Activated CD8-positive, alpha-beta T cell treated with anti-CD3 and anti-CD28 coated beads for 36 hours (primary cell): ENCODE data around the gene KCNN2. TPM values are rescaled to one million over a fixed set of nuclear protein-coding genes. Genes with fewer than 3 reads are reported as not detected.

Experiments
- ATAC-seq: fragments of 200-7000 bp; cut with Tn5 transposase; one replicate; pipeline ENCODE4 v1.10.0; 2021; ENCODE audit warnings: mild to moderate bottlenecking, moderate library complexity
- CTCF ChIA-PET: fragments of 350-600 bp; sonication (Branson Sonifier 250); formaldehyde crosslinking; loops from one replicate; lab custom pipeline; 2021; ENCODE audit warnings: antibody characterized with exemption; lab: Charles Lee
- POLR2A ChIA-PET: fragments of 350-600 bp; sonication (Branson Sonifier 250); formaldehyde crosslinking; loops from one replicate; lab custom pipeline; 2021; ENCODE audit warnings: antibody characterized with exemption; lab: Charles Lee
- DNase-seq: peaks from one replicate; pipeline ENCODE4 v3.0.0-alpha.2; 2020
- H3K27ac Mint-ChIP-seq: one replicate; pipeline ENCODE4 v1.8.0; 2021; ENCODE audit warnings: mild to moderate bottlenecking, mixed read lengths
- H3K27me3 Mint-ChIP-seq: one replicate; pipeline ENCODE4 v1.8.0; 2021; ENCODE audit warnings: mixed read lengths
- H3K36me3 Mint-ChIP-seq: one replicate; pipeline ENCODE4 v1.8.0; 2021; ENCODE audit warnings: low read depth, mixed read lengths
- H3K4me1 Mint-ChIP-seq: one replicate; pipeline ENCODE4 v1.8.0; 2021; ENCODE audit warnings: low read depth, mixed read lengths
- H3K4me3 Mint-ChIP-seq: one replicate; pipeline ENCODE4 v1.8.0; 2021; ENCODE audit warnings: mild to moderate bottlenecking, moderate library complexity, mixed read lengths
- H3K9me3 Mint-ChIP-seq: one replicate; pipeline ENCODE4 v1.8.0; 2021; ENCODE audit warnings: mixed read lengths
- CTCF ChIP-seq: fragments of 200-600 bp; IDR thresholded peaks from one replicate; pipeline ENCODE4 v1.8.0; 2022; ENCODE audit warnings: antibody characterized with exemption, mild to moderate bottlenecking
- intact Hi-C: fragments of 100-400 bp; cut with micrococcal nuclease; formaldehyde crosslinking; loops from one replicate; pipeline ENCODE4 v1.10.0; 2022
- total RNA-seq, 2 experiments: library from RNA; stranded (reverse); gene quantifications; one replicate each; pipeline ENCODE4 v1.2.3, GENCODE V29; 2021

The KCNN2 gene
- total RNA-seq, 2 experiments from 2014 or later, result not detected

- Mint-ChIP-seq H3K27ac (no peak overlapping the region), H3K27me3 (no peaks in the 10 kb centered on the region), H3K4me3 (no peak overlapping the region), H3K9me3 (no peaks in the 10 kb centered on the region), H3K4me1 (no peaks in the 10 kb centered on the region), H3K36me3 (no peaks in the 10 kb centered on the region)
- TF ChIP-seq CTCF, result no peak
- ATAC-seq, result no peak
- intact Hi-C loops, result no loop called here
- ChIA-PET CTCF (no interaction called here), POLR2A (no interaction called here)
- no peak for DNase-seq
Measured at GRCh38 chr5:114319236-114319635, 42.6 kb upstream of the KCNN2 start.

- Mint-ChIP-seq H3K4me1 (no peaks in the 10 kb centered on the region), H3K4me3 (no peak overlapping the region), H3K36me3 (no peaks in the 10 kb centered on the region), H3K9me3 (no peaks in the 10 kb centered on the region), H3K27ac (no peak overlapping the region), H3K27me3 (no peaks in the 10 kb centered on the region)
- DNase-seq (no peak), ATAC-seq (no peak)
- no peak for TF ChIP-seq CTCF
- ChIA-PET CTCF (no interaction called here), POLR2A (no interaction called here)
- intact Hi-C loops, result no loop called here
Measured at GRCh38 chr5:114319821-114320220, 42.0 kb upstream of the KCNN2 start.

- ATAC-seq (no peak), DNase-seq (no peak)
- no peaks in the 10 kb centered on the region for H3K9me3 Mint-ChIP-seq
- no peak for TF ChIP-seq CTCF
- H3K4me3 Mint-ChIP-seq, result no peak overlapping the region
- intact Hi-C loops, result no loop called here
- POLR2A ChIA-PET, result no interaction called here
- no peak overlapping the region for H3K27ac Mint-ChIP-seq
- no peaks in the 10 kb centered on the region for H3K27me3 Mint-ChIP-seq
- H3K36me3 Mint-ChIP-seq, result no peaks in the 10 kb centered on the region
- CTCF ChIA-PET, result no interaction called here
- no peaks in the 10 kb centered on the region for H3K4me1 Mint-ChIP-seq
Measured at GRCh38 chr5:114324282-114324681, 37.6 kb upstream of the KCNN2 start.

- Mint-ChIP-seq H3K9me3 (no peaks in the 10 kb centered on the region), H3K27ac (no peak overlapping the region), H3K4me3 (no peak overlapping the region), H3K4me1 (no peaks in the 10 kb centered on the region), H3K27me3 (no peaks in the 10 kb centered on the region), H3K36me3 (no peaks in the 10 kb centered on the region)
- POLR2A ChIA-PET, result no interaction called here
- no peak for TF ChIP-seq CTCF
- CTCF ChIA-PET, result no interaction called here
- ATAC-seq, result no peak
- intact Hi-C loops, result no loop called here
- DNase-seq, result no peak
Measured at GRCh38 chr5:114325541-114325940, 36.3 kb upstream of the KCNN2 start.

- no peaks in the 10 kb centered on the region for H3K9me3 Mint-ChIP-seq
- no peaks in the 10 kb centered on the region for H3K27me3 Mint-ChIP-seq
Measured at GRCh38 chr5:114327474-114327873, 34.4 kb upstream of the KCNN2 start.

More at GRCh38 chr5:114327474-114327873, 34.4 kb upstream of the KCNN2 start:
- no peak overlapping the region for H3K4me3 Mint-ChIP-seq
- no peak for TF ChIP-seq CTCF
- no peaks in the 10 kb centered on the region for H3K4me1 Mint-ChIP-seq
- ATAC-seq (no peak), DNase-seq (no peak)
- POLR2A ChIA-PET, result no interaction called here
- CTCF ChIA-PET, result no interaction called here
- intact Hi-C loops, result no loop called here
- no peaks in the 10 kb centered on the region for H3K36me3 Mint-ChIP-seq
- H3K27ac Mint-ChIP-seq, result no peak overlapping the region
